ENCODE measurements around the gene PON2.
A peak's percentile ranks its signal among the peaks of the same experiment; 100 is the strongest.

PON2 gene

DNA sequence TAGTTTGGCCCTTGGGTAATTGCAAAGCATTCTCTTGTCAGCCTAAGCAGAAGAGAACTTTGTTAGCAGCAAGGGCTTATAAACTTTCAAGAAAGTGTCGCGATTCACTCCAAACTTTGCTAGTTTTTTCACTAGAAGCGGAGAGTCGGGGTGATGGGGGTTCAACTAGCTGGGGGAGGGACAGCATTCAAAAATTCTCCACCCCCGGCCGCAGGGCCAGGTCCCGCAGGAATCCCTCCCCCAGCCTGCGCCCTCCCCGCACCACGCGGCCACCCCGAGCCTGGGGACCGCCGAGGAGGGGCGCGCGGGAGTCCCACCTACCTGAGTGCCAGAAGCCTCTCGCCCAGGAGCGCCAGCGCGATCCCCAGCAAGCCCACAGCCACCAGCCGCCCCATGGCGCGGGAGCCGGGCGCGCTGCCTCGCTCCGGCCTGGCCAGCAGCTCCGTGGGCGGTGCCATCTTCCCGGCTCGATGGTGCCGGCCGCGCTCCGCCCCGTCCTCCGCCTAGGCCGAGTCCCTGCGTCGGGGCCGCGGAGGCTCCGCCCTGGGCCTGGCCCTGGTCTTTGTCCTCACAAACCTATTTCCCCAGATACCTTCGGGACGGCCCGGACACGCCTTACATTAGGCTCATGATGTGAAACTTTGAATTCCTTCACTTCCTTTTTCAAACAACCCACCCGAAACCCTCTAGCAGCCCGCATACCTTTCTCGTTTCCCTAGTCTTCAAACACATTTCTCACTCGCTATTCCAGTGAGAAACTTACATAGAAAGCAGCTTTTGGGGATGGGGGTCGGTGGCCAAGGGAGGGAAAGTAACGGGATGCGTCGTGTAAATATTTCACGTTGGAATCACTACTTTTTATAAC, at the start of gene PON2:
TSS of gene PON2 (minus strand) at position 472 of the 865 bp plus-strand sequence. CDS start at position 395, 77 bp downstream.
- TF ChIP-seq, protein P1, sequence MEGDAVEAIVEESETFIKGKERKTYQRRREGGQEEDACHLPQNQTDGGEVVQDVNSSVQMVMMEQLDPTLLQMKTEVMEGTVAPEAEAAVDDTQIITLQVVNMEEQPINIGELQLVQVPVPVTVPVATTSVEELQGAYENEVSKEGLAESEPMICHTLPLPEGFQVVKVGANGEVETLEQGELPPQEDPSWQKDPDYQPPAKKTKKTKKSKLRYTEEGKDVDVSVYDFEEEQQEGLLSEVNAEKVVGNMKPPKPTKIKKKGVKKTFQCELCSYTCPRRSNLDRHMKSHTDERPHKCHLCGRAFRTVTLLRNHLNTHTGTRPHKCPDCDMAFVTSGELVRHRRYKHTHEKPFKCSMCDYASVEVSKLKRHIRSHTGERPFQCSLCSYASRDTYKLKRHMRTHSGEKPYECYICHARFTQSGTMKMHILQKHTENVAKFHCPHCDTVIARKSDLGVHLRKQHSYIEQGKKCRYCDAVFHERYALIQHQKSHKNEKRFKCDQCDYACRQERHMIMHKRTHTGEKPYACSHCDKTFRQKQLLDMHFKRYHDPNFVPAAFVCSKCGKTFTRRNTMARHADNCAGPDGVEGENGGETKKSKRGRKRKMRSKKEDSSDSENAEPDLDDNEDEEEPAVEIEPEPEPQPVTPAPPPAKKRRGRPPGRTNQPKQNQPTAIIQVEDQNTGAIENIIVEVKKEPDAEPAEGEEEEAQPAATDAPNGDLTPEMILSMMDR (IDR thresholded peaks at IDR 0.05; ENCODE audit: extremely low read depth, insufficient read depth, missing control alignments): no peak
- DNase-seq (ENCODE audit: low spot score): peak; percentile 85
- in situ Hi-C loops (cut with MboI; ENCODE audit: low pct_unique_long_range_greater_than_20kb, low sequenced_read_pairs, unreplicated experiment): no loop called here

DNA sequence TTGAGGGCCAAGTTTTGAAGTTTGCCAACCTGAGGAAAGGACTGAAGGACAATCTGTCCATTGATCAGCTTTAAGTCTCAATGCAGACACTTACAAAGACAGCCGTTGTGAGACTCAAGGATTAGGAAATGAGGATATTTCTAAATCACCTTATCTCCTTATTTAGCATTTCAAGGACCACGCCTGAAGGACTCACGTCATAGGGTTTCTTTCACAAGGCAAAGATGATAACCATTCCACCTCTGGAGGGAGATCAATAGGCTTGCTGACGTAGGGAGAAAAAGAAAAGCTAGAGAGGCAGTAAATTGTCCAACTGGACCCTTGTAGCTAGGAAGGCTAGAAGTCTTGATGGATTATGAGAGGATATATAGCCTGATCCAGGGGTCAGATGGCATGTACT, 47.6 kb upstream of the PON2 start:
- DNase-seq (ENCODE audit: low spot score): no peak
- TF ChIP-seq, protein P1 (IDR thresholded peaks at IDR 0.05; ENCODE audit: extremely low read depth, insufficient read depth, missing control alignments): no peak
- in situ Hi-C loops (cut with MboI; ENCODE audit: low pct_unique_long_range_greater_than_20kb, low sequenced_read_pairs, unreplicated experiment): loop anchor here (25.0 kb wide), 1 partner anchor 1045 kb away; no protein-coding TSS in a partner anchor

DNA sequence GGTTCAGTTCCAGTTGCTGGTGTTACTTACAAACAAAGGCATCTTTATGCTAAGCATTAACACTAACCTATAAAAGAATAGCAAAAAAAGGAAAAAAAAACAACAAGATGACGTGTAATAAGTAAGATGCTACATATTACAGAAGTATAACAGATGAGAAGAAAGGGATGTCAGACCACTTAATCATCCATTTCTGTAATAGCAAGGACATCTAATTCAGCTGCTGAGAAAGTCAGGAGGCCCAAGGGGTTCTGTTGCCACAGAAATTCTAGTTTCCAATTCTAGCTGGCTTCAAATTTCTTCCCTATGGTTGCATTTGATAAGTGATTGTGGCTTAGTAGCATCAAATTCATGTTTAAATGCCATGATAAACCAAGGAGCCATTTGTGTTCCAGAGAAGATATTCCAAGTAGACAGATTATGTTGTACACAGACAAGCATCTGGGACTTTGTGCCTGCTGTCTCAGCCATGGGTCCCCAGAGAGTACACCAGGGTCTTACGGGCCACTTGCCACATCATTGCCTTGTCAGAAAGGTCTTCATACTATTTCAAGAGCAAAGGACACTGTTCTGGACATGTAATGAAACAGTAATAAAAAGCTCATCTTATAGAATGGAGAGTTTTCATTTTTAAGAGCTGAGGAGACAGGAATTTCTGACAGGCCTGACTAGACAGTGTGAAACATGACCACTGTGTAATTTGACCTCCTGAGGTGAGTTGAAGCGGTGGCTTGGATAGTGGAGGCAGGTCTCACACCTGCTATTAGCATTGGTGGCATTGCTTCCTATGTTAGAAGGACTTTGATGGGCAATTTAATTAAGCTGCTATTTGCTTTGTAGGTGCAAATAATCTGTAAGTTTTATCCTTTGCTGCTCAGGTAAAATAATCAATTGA, 46.7 kb upstream of the PON2 start:
- no peak for DNase-seq (ENCODE audit: low spot score)
- TF ChIP-seq, protein P1 (IDR thresholded peaks at IDR 0.05; ENCODE audit: extremely low read depth, insufficient read depth, missing control alignments): no peak
- in situ Hi-C loops (cut with MboI; ENCODE audit: low pct_unique_long_range_greater_than_20kb, low sequenced_read_pairs, unreplicated experiment): loop anchor here (25.0 kb wide), 1 partner anchor 1044 kb away; no protein-coding TSS in a partner anchor

DNA sequence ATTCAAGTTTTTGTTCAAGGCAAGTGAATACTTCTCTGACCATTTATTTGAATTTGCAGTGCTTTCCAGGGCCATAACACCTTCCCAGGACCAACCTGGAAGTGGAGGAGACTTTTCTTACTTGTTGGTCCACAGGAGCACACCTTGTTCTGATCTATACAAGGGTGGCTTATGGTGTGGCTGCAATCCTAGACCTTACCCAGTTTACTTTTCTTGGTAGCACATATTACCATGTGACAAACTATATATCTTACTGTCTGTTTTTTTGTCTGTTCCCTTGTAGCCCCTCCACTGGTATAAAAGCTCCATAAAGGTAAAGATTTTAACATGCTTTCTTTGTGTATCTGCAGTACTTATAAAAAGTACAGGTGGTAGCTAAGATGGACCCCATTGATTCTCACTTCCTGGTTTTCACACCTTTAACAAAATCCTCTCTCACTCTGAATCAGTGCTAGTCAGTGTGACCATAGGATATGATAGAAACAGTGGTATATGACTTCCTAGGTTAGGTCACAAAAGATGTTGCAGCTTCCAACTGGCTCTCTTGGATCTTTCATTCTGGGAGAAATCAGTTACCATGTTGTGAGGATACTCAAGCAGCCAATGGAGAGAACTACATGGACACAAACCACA, 45.3 kb upstream of the PON2 start:
- in situ Hi-C loops (cut with MboI; ENCODE audit: low pct_unique_long_range_greater_than_20kb, low sequenced_read_pairs, unreplicated experiment): loop anchor here (25.0 kb wide), 1 partner anchor 1043 kb away; no protein-coding TSS in a partner anchor

DNA sequence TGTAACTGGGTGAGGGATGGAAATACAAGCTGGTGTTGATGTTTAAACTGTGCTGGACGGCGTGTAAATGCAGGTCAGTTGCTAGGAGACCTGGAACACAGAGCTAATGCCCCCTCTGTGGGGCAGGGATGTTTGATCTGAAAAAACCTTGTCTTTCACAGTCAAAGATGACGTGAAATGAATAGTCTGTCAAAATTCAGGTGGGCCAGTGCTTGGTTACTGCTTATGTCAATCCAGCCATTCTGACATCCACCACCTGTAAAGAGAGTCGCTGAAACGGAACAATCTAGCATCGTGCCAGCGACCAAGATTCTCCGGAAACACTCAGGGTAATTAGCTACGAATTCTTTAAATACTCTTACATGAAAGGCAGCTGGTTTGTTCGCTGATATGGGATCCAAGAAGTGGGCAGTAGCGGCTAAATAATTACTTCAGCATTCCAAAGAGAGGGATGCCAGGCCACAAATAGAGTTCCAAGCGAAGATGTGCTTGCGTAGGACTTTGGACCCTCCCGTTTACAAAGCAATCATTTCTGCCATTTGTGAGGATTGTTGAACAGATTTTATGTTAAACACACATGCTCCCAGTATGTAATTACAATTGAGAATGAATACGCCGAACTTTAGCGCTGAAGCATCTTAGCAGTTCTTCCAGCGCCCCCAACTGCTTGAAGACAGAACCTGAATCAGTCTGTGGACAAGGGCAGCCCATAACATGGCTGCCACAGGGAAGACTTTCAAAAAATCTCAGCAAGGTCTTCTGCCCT, 43.6 kb upstream of the PON2 start:
- TF ChIP-seq, protein P1 (IDR thresholded peaks at IDR 0.05; ENCODE audit: extremely low read depth, insufficient read depth, missing control alignments): peak; percentile 25
- no peak for DNase-seq (ENCODE audit: low spot score)
- in situ Hi-C loops (cut with MboI; ENCODE audit: low pct_unique_long_range_greater_than_20kb, low sequenced_read_pairs, unreplicated experiment): loop anchor here (25.0 kb wide), 1 partner anchor 1041 kb away; no protein-coding TSS in a partner anchor

More for the DNA sequence above, 45.3 kb upstream of the PON2 start:
- DNase-seq (ENCODE audit: low spot score): no peak
- TF ChIP-seq, protein P1 (IDR thresholded peaks at IDR 0.05; ENCODE audit: extremely low read depth, insufficient read depth, missing control alignments): no peak
